Activated CD4-positive, alpha-beta T cell treated with anti-CD3 and anti-CD28 coated beads, Interleukin-2, amount 50 U/mL, for 48 hours (primary cell): ENCODE results near the gene LGALS3.

Experiments
- DNase-seq, 2 experiments: peaks; one replicate each; pipeline ENCODE4 v3.0.0-alpha.2; 2020

LGALS3 gene

GRCh38 chr14:55115460-55115859 is 13.6 kb upstream of the LGALS3 start:
- DNase-seq, result no peak

- no peak for DNase-seq
Observed at GRCh38 chr14:55115861-55116245, 13.2 kb upstream of the LGALS3 start.

- DNase-seq, result no peak
Observed at GRCh38 chr14:55116246-55117030, 12.6 kb upstream of the LGALS3 start.

GRCh38 chr14:55117803-55118441 is 11.1 kb upstream of the LGALS3 start:
- no peak for DNase-seq

GRCh38 chr14:55118761-55119160 is 10.3 kb upstream of the LGALS3 start:
- no peak for DNase-seq

GRCh38 chr14:55120571-55121495 is 8.2 kb upstream of the LGALS3 start:
- no peak for DNase-seq

- no peak for DNase-seq
Observed at GRCh38 chr14:55121628-55122439, 7.2 kb upstream of the LGALS3 start.

GRCh38 chr14:55122440-55122986 is 6.5 kb upstream of the LGALS3 start:
- no peak for DNase-seq

- DNase-seq, result no peak
Observed at GRCh38 chr14:55123101-55123500, 6.0 kb upstream of the LGALS3 start.

- no peak for DNase-seq
Observed at GRCh38 chr14:55123852-55124639, 5.0 kb upstream of the LGALS3 start.

GRCh38 chr14:55124774-55125386 is 4.2 kb upstream of the LGALS3 start:
- no peak for DNase-seq

- no peak for DNase-seq
Observed at GRCh38 chr14:55125403-55125802, 3.6 kb upstream of the LGALS3 start.

GRCh38 chr14:55126034-55126433 is 3.0 kb upstream of the LGALS3 start:
- no peak for DNase-seq

- no peak for DNase-seq
Observed at GRCh38 chr14:55126932-55127459, 2.1 kb upstream of the LGALS3 start.

- DNase-seq, result no peak
Observed at GRCh38 chr14:55127460-55127951, 1.5 kb upstream of the LGALS3 start.

GRCh38 chr14:55128386-55129085 is 516 bp upstream of the LGALS3 start:
- DNase-seq, result no peak

GRCh38 chr14:55129428-55130195 is 560 bp downstream of the LGALS3 start:
- peak; percentile 54 to 65 for DNase-seq

GRCh38 chr14:55130196-55130550 is 1.1 kb downstream of the LGALS3 start:
- DNase-seq, result no peak
